Endothelial cell of umbilical vein (primary cell): ENCODE results near the gene CPXM2. TPM values are rescaled to one million over a fixed set of nuclear protein-coding genes. Genes with fewer than 3 reads are reported as not detected.

Experiments used
- BruUV-seq: library from RNA; stranded (reverse); fragments of 400-500 nt; replicated peaks from 2 replicates; lab custom pipeline; 2021; lab: Mats Ljungman, UMichigan
- CTCF ChIA-PET: fragments of 300-600, 350-600 bp; sonication (Branson Sonifier 250); formaldehyde crosslinking; loops from one replicate; lab custom pipeline; 2021; ENCODE audit warnings: antibody characterized with exemption, inconsistent platforms; lab: Charles Lee
- POLR2A ChIA-PET: fragments of 300-600, 350-600 bp; sonication (Branson Sonifier 250); formaldehyde crosslinking; loops from one replicate; lab custom pipeline; 2021; ENCODE audit warnings: antibody characterized with exemption, inconsistent platforms; lab: Charles Lee
- DNase-seq: peaks from one replicate; pipeline ENCODE4 v3.0.0-alpha.2; 2011; ENCODE audit warnings: low read depth, low spot score
- FAIRE-seq: peaks from 2 replicates; lab custom pipeline; 2011; peaks lifted over from hg19 to GRCh38; lab: Jason Lieb, UNC
- H2AFZ ChIP-seq: 2 replicates; pipeline ENCODE4 v1.6.0; 2012; ENCODE audit warnings: low read depth, low read length, control low read depth, inconsistent platforms
- H3K27ac ChIP-seq: 2 replicates; pipeline ENCODE4 v1.5.1; 2011; ENCODE audit warnings: low read depth, mild to moderate bottlenecking, control low read depth, low read length, moderate library complexity; ENCODE audit not compliant: insufficient read depth
- H3K27me3 ChIP-seq, 2 experiments: 2 replicates each; pipeline versions ENCODE4 v1.6.0 to v1.6.1; 2011; ENCODE audit warnings: low read length in 2 of 2, mixed read lengths in 1 of 2; ENCODE audit not compliant: control insufficient read depth in 2 of 2, insufficient read depth in 2 of 2
- H3K36me3 ChIP-seq, 2 experiments: 2 replicates in 1 of 2; 3 replicates in 1 of 2; pipeline ENCODE4 v1.5.1; 2011; ENCODE audit warnings: low read length in 2 of 2, mild to moderate bottlenecking in 1 of 2, moderate library complexity in 1 of 2; ENCODE audit not compliant: control insufficient read depth in 2 of 2, insufficient read depth in 2 of 2; ENCODE audit errors: extremely low read depth in 1 of 2
- H3K4me1 ChIP-seq: 3 replicates; pipeline ENCODE4 v1.5.1; 2011; ENCODE audit warnings: mild to moderate bottlenecking, low read length; ENCODE audit not compliant: control insufficient read depth, insufficient read depth; ENCODE audit errors: extremely low read depth
- H3K4me2 ChIP-seq: 2 replicates; pipeline ENCODE4 v1.6.1; 2011; ENCODE audit warnings: low read length, control low read depth, mixed read lengths; ENCODE audit not compliant: insufficient read depth
- H3K4me3 ChIP-seq, 3 experiments: fragments of 200-600 bp in 1 of 3; sonication (generic), shearing (Covaris generic) in 1 of 3; replicated peaks in 1 of 3; 2 replicates each; pipeline ENCODE4 v1.5.1; 2011 to 2016; ENCODE audit warnings: control low read depth in 3 of 3, low read length in 3 of 3, mild to moderate bottlenecking in 2 of 3, inconsistent platforms in 1 of 3, low read depth in 1 of 3, moderate library complexity in 1 of 3; ENCODE audit not compliant: insufficient read depth in 1 of 3
- H3K79me2 ChIP-seq: 2 replicates; pipeline ENCODE4 v1.6.0; 2012; ENCODE audit warnings: low read length, inconsistent platforms; ENCODE audit not compliant: control insufficient read depth, insufficient read depth
- H3K9ac ChIP-seq: replicated peaks from 2 replicates; pipeline ENCODE3; 2011; ENCODE audit warnings: low read length, control low read depth; ENCODE audit not compliant: insufficient read depth; ENCODE audit errors: extremely low read depth
- H3K9me1 ChIP-seq: replicated peaks from 3 replicates; pipeline ENCODE4 v1.6.0; 2011; ENCODE audit warnings: mild to moderate bottlenecking, low read length; ENCODE audit not compliant: control insufficient read depth, insufficient read depth; ENCODE audit errors: extremely low read depth
- H3K9me3 ChIP-seq: replicated peaks from 2 replicates; pipeline ENCODE4 v1.5.1; 2012; ENCODE audit warnings: low read length, inconsistent platforms; ENCODE audit not compliant: control insufficient read depth, insufficient read depth
- H4K20me1 ChIP-seq: replicated peaks from 2 replicates; pipeline ENCODE3; 2011; ENCODE audit warnings: mild to moderate bottlenecking, low read length; ENCODE audit not compliant: control insufficient read depth, insufficient read depth; ENCODE audit errors: extremely low read depth
- EZH2 ChIP-seq: IDR thresholded peaks from 2 replicates; pipeline ENCODE4 v1.6.1; 2012; ENCODE audit warnings: borderline replicate concordance, low read depth, mild to moderate bottlenecking, moderate library complexity, low read length, inconsistent platforms; ENCODE audit not compliant: severe bottlenecking
- FOS ChIP-seq: IDR thresholded peaks from 2 replicates; pipeline ENCODE4 v1.6.1; 2011; ENCODE audit warnings: mild to moderate bottlenecking, low read length, moderate library complexity, borderline replicate concordance; ENCODE audit not compliant: insufficient read depth
- GATA2 ChIP-seq: IDR thresholded peaks from 2 replicates; pipeline ENCODE4 v1.7.0; 2011; ENCODE audit warnings: low read depth, mild to moderate bottlenecking, moderate library complexity, mixed read lengths, low read length; ENCODE audit not compliant: insufficient read length, insufficient read depth
- JUN ChIP-seq: IDR thresholded peaks from 2 replicates; pipeline ENCODE4 v1.6.1; 2011; ENCODE audit warnings: borderline replicate concordance, low read depth; ENCODE audit not compliant: insufficient read length, insufficient read depth
- MYC ChIP-seq: IDR thresholded peaks from one replicate; pipeline ENCODE4 v1.6.1; 2011; ENCODE audit warnings: mild to moderate bottlenecking, low read depth, low read length
- POLR2A ChIP-seq: IDR thresholded peaks from 2 replicates; pipeline ENCODE4 v1.6.1; 2012; ENCODE audit warnings: low read depth, mild to moderate bottlenecking, control low read depth, low read length
- POLR2AphosphoS5 ChIP-seq: IDR thresholded peaks from 2 replicates; pipeline ENCODE4 v1.6.1; 2012; ENCODE audit warnings: low read depth, mild to moderate bottlenecking, control low read depth, low read length, moderate library complexity; ENCODE audit not compliant: insufficient read depth
- dilution Hi-C: fragments of 300-500 bp; cut with MboI; formaldehyde crosslinking; loops from one replicate; pipeline ENCODE4 v1.15.0; 2019; ENCODE audit warnings: low sequenced_read_pairs; ENCODE audit not compliant: extremely low pct_ligation_motif_present
- intact Hi-C: fragments of 100-400 bp; cut with micrococcal nuclease; formaldehyde crosslinking; loops from one replicate; pipeline ENCODE4 v1.10.0; 2022
- polyA plus RNA-seq, 4 experiments: library from polyadenylated mRNA; depleted of rRNA in 3 of 4; stranded (reverse) in 3 of 4; unstranded in 1 of 4; fragments of >200 nt; gene quantifications; 2 replicates each; pipeline versions ENCODE4 v1.2.1 to v1.2.3, GENCODE V29; 2011 to 2012; ENCODE audit warnings: missing spikeins in 1 of 4
- total RNA-seq: library from RNA; stranded (reverse); gene quantifications from 2 replicates; pipeline ENCODE4 v1.2.3, GENCODE V29; 2021
- TF ChIP-seq, protein P1 (sequence below): IDR thresholded peaks from 2 replicates; pipeline ENCODE4 v1.6.1; 2011; ENCODE audit not compliant: insufficient read depth, insufficient read length
- TF ChIP-seq, protein P2 (sequence below), 2 donors: IDR thresholded peaks; 1 replicate in 1 of 2; 2 replicates in 1 of 2; pipeline ENCODE4 v1.5.1; 2011; ENCODE audit warnings: low read length in 2 of 2, mild to moderate bottlenecking in 2 of 2, moderate library complexity in 2 of 2, control low read depth in 1 of 2, inconsistent platforms in 1 of 2, low read depth in 1 of 2; ENCODE audit not compliant: insufficient read depth in 1 of 2; ENCODE audit errors: extremely low read depth in 1 of 2

Gene CPXM2
- total and polyA plus RNA-seq, 2 donors (not counting 3 experiments of a cell fraction or from before 2014, with no cell fraction given): 1.8 to 2.7 TPM

DNA sequence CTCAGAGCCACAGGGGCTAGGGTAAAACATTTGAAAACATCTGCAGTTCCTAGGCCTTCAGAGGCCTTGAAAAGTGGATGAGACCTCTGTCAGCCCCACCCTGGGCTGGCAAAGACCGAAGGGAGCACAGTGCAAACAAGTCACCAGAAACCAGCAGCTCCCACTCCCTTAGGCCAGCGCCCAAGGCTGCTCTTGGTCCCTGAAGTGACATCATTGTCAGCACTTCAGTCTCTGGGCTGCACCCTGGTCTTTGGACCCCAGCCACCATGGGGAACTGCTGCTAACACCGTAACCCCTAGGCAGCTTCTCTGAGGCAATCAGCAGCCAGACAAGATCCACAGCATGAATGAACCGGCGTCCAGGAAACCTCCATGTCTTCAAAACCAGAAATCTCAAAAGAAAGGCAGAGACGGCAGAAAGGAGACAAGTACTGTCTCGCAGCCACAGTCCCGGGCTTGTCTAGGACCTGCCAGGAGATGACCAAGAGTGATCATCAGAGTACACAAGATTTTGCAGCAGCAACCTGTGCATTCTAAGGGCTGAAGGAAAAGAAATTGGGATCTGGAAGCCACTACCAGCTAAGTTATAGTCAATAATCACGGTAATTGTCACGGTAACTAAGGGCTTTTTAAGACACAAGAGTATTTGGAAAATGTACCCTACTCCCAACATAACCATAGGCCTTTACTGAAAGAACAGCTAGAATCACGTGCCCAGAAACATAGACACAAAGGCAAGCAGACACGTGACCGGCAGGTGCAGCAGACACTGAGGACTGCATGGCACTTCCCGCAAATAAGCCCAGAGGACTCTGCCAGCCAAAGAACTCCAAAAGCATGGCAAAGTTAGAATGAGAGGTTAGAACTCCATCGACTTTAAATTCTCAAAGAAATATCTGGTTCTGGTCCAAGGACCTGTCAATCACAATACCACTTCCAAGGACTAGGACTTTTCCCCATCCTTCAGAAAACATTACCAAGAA lies 23.3 kb downstream of the CPXM2 start:
- Histone ChIP-seq H3K9ac (no peak overlapping the region), H3K27ac (no peak overlapping the region), H3K4me2 (no peak overlapping the region), H3K79me2 (no peaks in the 10 kb centered on the region), H2AFZ (no peak overlapping the region), H3K4me3 (no peak overlapping the region), H3K27me3 (no peaks in the 10 kb centered on the region), H3K4me1 (no peaks in the 10 kb centered on the region), H3K9me1 (no peaks in the 10 kb centered on the region), H4K20me1 (no peaks in the 10 kb centered on the region), H3K36me3 (no peaks in the 10 kb centered on the region), H3K9me3 (no peaks in the 10 kb centered on the region)
- no peak for TF ChIP-seq EZH2
- FAIRE-seq (no peak), DNase-seq (no peak)
- POLR2A ChIA-PET: no interaction called here
- intact Hi-C loops: no loop called here
- dilution Hi-C loops: no loop called here
- CTCF ChIA-PET: interaction anchor here (0.9 kb wide), 1 partner anchor 15 kb away, joined by 3 read pairs; no protein-coding TSS in a partner anchor
- BruUV-seq: no TSS peak

DNA sequence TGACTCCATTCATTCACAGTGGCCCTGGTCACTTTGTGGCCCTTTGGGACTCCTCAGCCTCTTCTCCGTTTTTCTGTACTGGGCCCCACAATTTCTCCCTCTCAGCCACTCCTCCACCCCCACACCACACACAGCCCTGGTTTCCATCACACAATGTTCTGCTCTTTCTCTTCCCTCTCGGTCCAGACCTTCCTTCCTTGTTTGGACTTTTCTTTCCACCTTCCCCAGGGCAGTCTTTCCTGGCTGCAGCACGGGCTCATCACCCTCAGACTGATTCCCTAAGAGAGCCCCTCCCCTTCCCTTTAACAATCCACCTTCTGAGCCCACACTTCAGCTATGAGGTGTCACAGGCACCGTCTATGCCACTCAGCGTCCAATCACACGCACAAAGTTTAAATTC lies 25.7 kb downstream of the CPXM2 start:
- Histone ChIP-seq H2AFZ (no peak overlapping the region), H3K9me1 (no peaks in the 10 kb centered on the region), H3K36me3 (no peaks in the 10 kb centered on the region), H3K4me2 (no peak overlapping the region), H3K4me3 (no peak overlapping the region), H3K9ac (no peak overlapping the region), H3K9me3 (no peaks in the 10 kb centered on the region), H4K20me1 (no peaks in the 10 kb centered on the region), H3K4me1 (no peaks in the 10 kb centered on the region), H3K79me2 (no peaks in the 10 kb centered on the region), H3K27me3 (no peaks in the 10 kb centered on the region), H3K27ac (no peak overlapping the region)
- BruUV-seq: no TSS peak
- POLR2A ChIA-PET: no interaction called here
- dilution Hi-C loops (no loop called here), intact Hi-C loops (loop anchor here (1.0 kb wide), 1 partner anchor 283 kb away; no protein-coding TSS in a partner anchor)
- TF ChIP-seq POLR2AphosphoS5 (no peak), MYC (no peak), FOS (no peak), EZH2 (no peak), JUN (no peak), GATA2 (no peak), POLR2A (no peak)
- TF ChIP-seq, protein P1, sequence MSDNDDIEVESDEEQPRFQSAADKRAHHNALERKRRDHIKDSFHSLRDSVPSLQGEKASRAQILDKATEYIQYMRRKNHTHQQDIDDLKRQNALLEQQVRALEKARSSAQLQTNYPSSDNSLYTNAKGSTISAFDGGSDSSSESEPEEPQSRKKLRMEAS: no peak
- TF ChIP-seq, protein P2, sequence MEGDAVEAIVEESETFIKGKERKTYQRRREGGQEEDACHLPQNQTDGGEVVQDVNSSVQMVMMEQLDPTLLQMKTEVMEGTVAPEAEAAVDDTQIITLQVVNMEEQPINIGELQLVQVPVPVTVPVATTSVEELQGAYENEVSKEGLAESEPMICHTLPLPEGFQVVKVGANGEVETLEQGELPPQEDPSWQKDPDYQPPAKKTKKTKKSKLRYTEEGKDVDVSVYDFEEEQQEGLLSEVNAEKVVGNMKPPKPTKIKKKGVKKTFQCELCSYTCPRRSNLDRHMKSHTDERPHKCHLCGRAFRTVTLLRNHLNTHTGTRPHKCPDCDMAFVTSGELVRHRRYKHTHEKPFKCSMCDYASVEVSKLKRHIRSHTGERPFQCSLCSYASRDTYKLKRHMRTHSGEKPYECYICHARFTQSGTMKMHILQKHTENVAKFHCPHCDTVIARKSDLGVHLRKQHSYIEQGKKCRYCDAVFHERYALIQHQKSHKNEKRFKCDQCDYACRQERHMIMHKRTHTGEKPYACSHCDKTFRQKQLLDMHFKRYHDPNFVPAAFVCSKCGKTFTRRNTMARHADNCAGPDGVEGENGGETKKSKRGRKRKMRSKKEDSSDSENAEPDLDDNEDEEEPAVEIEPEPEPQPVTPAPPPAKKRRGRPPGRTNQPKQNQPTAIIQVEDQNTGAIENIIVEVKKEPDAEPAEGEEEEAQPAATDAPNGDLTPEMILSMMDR (IDR thresholded peaks at IDR 0.05; ENCODE audit: extremely low read depth in 1 of 2, insufficient read depth in 1 of 2, low read depth in 1 of 2, low read length in 2 of 2): no peak
- DNase-seq (no peak), FAIRE-seq (no peak)
- CTCF ChIA-PET: interaction anchor here (0.6 kb wide), 1 partner anchor 16 kb away, joined by 3 read pairs; no protein-coding TSS in a partner anchor
